ENCODE data around the gene TBX2. TPM values are rescaled to one million over a fixed set of nuclear protein-coding genes. Genes with fewer than 3 reads are reported as not detected.

The TBX2 gene
- total RNA-seq, 6 donors from 2014 or later: 22.4 to 130 (median 92.7) TPM

- Histone ChIP-seq H3K36me3 (no peaks in the 10 kb centered on the region), H3K4me3 (no peak overlapping the region), H3K9me3 (no peaks in the 10 kb centered on the region), H3K27me3 (no peaks in the 10 kb centered on the region), H3K27ac (no peak overlapping the region), H3K4me1 (no peaks in the 10 kb centered on the region)
- TF ChIP-seq POLR2AphosphoS5 (IDR thresholded peaks at IDR 0.05) (no peak), CTCF (IDR thresholded peaks at IDR 0.05) (no peak), POLR2A (IDR thresholded peaks at IDR 0.05) (no peak), EP300 (IDR thresholded peaks at IDR 0.05) (no peak)
- DNase-seq: no peak
- ATAC-seq (ENCODE audit: low FRiP score in 2 of 2): no peak
- 85 to 92% methylated on average over 5 of the region's 5 CpGs for WGBS, 2 donors
Measured at GRCh38 chr17:61362396-61362795, 37.2 kb upstream of the TBX2 start.

DNA sequence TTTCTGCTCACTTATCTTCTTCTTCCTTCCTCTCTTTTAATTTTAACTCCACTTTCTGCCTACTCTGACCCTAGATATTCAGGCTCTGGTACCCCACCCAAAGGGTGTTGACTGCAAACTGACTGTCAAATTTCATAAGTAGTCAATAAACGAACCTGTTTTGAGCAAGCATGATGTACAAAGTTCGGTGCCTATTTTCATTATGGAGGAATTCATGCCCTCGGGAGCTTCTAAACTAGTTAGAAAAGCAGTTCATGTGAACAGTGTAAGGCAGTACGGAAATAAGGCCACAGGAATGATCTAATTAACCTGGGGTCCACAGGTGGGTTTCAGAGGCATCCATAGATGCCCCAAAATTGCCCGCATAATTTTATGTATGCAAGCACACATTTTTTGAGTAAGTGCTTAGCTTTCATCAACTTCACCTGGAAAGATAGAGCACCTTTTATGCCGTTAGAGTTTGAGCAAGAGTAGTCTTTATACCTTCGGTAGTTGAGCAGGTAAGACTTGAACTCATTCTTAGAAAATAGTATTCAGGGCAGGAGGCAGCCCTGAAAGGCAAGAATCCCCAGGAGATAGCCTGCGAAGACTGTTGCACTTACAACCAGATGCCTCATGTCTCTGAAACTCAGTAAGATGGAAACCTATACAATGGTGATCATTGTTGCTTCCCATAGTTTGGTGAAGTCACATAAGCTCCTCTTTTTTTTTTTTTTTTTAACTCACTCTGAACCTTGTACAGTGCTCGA is 36.6 kb upstream of the TBX2 start:
- no peak for ATAC-seq (ENCODE audit: low FRiP score in 2 of 2)
- 91 to 93% methylated on average over 9 of the region's 9 CpGs for WGBS, 2 donors
- no peaks in the 10 kb centered on the region for H3K27me3 ChIP-seq
- H3K4me3 ChIP-seq: no peak overlapping the region
- no peak for DNase-seq
- TF ChIP-seq POLR2A (IDR thresholded peaks at IDR 0.05): no peak
- TF ChIP-seq EP300 (IDR thresholded peaks at IDR 0.05): no peak
- TF ChIP-seq POLR2AphosphoS5 (IDR thresholded peaks at IDR 0.05): no peak
- H3K36me3 ChIP-seq: no peaks in the 10 kb centered on the region
- no peaks in the 10 kb centered on the region for H3K9me3 ChIP-seq
- H3K4me1 ChIP-seq: no peaks in the 10 kb centered on the region
- H3K27ac ChIP-seq: no peak overlapping the region

DNA sequence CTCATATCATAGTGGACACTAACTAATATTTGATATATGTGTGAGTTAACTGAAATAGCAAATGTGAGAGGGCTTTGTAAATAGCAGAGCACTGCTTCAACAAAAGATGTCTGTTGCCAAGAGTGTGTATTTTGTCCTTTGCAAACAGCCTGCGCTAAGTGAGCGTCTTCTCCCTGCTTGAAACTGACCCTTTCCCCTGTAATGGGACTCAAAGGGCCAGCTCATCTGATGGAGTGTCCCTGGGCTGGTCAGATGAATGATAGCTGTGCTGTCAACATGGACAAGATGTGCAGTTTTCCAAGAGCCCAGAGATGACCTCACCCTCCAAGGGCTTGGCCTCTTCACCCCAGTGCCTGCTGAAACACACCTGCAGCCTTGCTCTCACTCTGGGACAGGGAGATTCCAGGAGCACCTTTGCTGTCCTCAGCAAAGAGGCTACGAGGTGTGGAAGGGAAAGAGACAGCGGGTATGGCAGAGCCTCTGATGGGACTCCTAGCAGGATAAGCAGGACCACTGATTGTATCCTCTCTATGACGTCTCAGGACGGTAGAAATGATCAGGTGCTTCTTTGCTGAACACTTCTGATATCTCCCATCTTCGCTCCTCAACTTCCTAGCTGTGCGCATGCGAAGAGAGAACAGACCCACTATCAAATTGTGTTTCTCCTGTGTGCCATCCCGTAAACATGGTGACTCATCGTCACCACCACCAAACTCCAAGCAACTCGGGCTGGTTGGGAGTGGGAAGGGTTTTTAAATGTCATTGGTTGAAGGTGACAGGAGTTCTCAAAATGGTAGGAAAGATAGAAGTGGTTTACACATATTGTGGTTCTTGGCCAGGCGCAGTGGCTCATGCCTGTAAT is 35.8 kb upstream of the TBX2 start:
- no peak for ATAC-seq (ENCODE audit: low FRiP score in 2 of 2)
- H3K27ac ChIP-seq: no peak overlapping the region
- 94 to 96% methylated on average over 13 of the region's 13 CpGs for WGBS, 2 donors
- no peak for DNase-seq
- no peak for TF ChIP-seq POLR2A (IDR thresholded peaks at IDR 0.05)
- no peak for TF ChIP-seq CTCF (IDR thresholded peaks at IDR 0.05)
- TF ChIP-seq POLR2AphosphoS5 (IDR thresholded peaks at IDR 0.05): no peak
- TF ChIP-seq EP300 (IDR thresholded peaks at IDR 0.05): no peak
- no peaks in the 10 kb centered on the region for H3K4me1 ChIP-seq
- no peaks in the 10 kb centered on the region for H3K27me3 ChIP-seq
- H3K4me3 ChIP-seq: no peak overlapping the region
- no peaks in the 10 kb centered on the region for H3K9me3 ChIP-seq
- no peaks in the 10 kb centered on the region for H3K36me3 ChIP-seq

- ATAC-seq (ENCODE audit: low FRiP score in 2 of 2): no peak
- H3K27ac ChIP-seq: no peak overlapping the region
- no peaks in the 10 kb centered on the region for H3K27me3 ChIP-seq
- no peaks in the 10 kb centered on the region for H3K4me1 ChIP-seq
- TF ChIP-seq EP300 (IDR thresholded peaks at IDR 0.05) (no peak), CTCF (IDR thresholded peaks at IDR 0.05) (no peak), POLR2AphosphoS5 (IDR thresholded peaks at IDR 0.05) (no peak), POLR2A (IDR thresholded peaks at IDR 0.05) (no peak)
- DNase-seq: no peak
- H3K4me3 ChIP-seq: no peak overlapping the region
- no peaks in the 10 kb centered on the region for H3K36me3 ChIP-seq
- no peaks in the 10 kb centered on the region for H3K9me3 ChIP-seq
- WGBS, 2 donors: 90 to 94% methylated on average over 2 to 3 of the region's 3 CpGs
Measured at GRCh38 chr17:61364463-61364846, 35.2 kb upstream of the TBX2 start.

- 91 to 92% methylated on average over 7 of the region's 8 CpGs for WGBS, 2 donors
- Histone ChIP-seq H3K4me3 (no peak overlapping the region), H3K36me3 (no peaks in the 10 kb centered on the region), H3K9me3 (no peaks in the 10 kb centered on the region), H3K27ac (no peak overlapping the region), H3K4me1 (no peaks in the 10 kb centered on the region), H3K27me3 (no peaks in the 10 kb centered on the region)
- ATAC-seq (ENCODE audit: low FRiP score in 2 of 2) (no peak), DNase-seq (no peak)
- TF ChIP-seq POLR2A (IDR thresholded peaks at IDR 0.05) (no peak), CTCF (IDR thresholded peaks at IDR 0.05) (no peak), EP300 (IDR thresholded peaks at IDR 0.05) (no peak), POLR2AphosphoS5 (IDR thresholded peaks at IDR 0.05) (no peak)
Measured at GRCh38 chr17:61366076-61366714, 33.4 kb upstream of the TBX2 start.
